Astrocyte (in vitro differentiated cells and primary cell): ENCODE measurements around the gene TTLL5. TPM values are rescaled to one million over a fixed set of nuclear protein-coding genes. Genes with fewer than 3 reads are reported as not detected.

ENCODE experiments used
- DNase-seq: peaks from one replicate; pipeline ENCODE4 v3.0.0-alpha.2; 2010; ENCODE audit warnings: low read depth
- FAIRE-seq: peaks from 2 replicates; lab custom pipeline; 2011; peaks lifted over from hg19 to GRCh38; lab: Jason Lieb, UNC
- H2AFZ ChIP-seq: 2 replicates; pipeline ENCODE4 v1.6.0; 2012; ENCODE audit warnings: low read depth, low read length, inconsistent platforms
- H3K27ac ChIP-seq: 2 replicates; pipeline ENCODE4 v1.5.1; 2011; ENCODE audit warnings: low read depth, low read length, inconsistent platforms
- H3K27me3 ChIP-seq: 2 replicates; pipeline ENCODE4 v1.6.0; 2011; ENCODE audit warnings: low read length, inconsistent platforms; ENCODE audit not compliant: insufficient read depth
- H3K36me3 ChIP-seq: 2 replicates; pipeline ENCODE4 v1.5.1; 2011; ENCODE audit warnings: low read length, inconsistent platforms; ENCODE audit not compliant: insufficient read depth
- H3K4me1 ChIP-seq: 2 replicates; pipeline ENCODE4 v1.5.1; 2011; ENCODE audit warnings: low read length, inconsistent platforms; ENCODE audit not compliant: insufficient read depth
- H3K4me2 ChIP-seq: 2 replicates; pipeline ENCODE4 v1.6.0; 2012; ENCODE audit warnings: low read length, inconsistent platforms
- H3K4me3 ChIP-seq: 2 replicates; pipeline ENCODE4 v1.5.1; 2011; ENCODE audit warnings: low read depth, mild to moderate bottlenecking, low read length, inconsistent platforms; ENCODE audit not compliant: insufficient read depth
- H3K79me2 ChIP-seq: 2 replicates; pipeline ENCODE4 v1.6.0; 2012; ENCODE audit warnings: mild to moderate bottlenecking, low read length, inconsistent platforms; ENCODE audit not compliant: insufficient read depth
- H3K9ac ChIP-seq: 2 replicates; pipeline ENCODE4 v1.6.0; 2012; ENCODE audit warnings: mild to moderate bottlenecking, low read length, inconsistent platforms
- H3K9me3 ChIP-seq: 2 replicates; pipeline ENCODE4 v1.5.1; 2012; ENCODE audit warnings: low read depth, mild to moderate bottlenecking, low read length, inconsistent platforms; ENCODE audit not compliant: insufficient read depth
- H4K20me1 ChIP-seq: 2 replicates; pipeline ENCODE4 v1.6.0; 2012; ENCODE audit warnings: low read length, inconsistent platforms; ENCODE audit not compliant: insufficient read depth
- H3K27ac Mint-ChIP-seq: one replicate; pipeline ENCODE4 v1.8.0; 2021; ENCODE audit warnings: mild to moderate bottlenecking, mixed read lengths; ENCODE audit not compliant: unreplicated experiment
- H3K27me3 Mint-ChIP-seq: one replicate; pipeline ENCODE4 v1.8.0; 2021; ENCODE audit warnings: low read depth, mixed read lengths; ENCODE audit not compliant: unreplicated experiment
- H3K36me3 Mint-ChIP-seq: one replicate; pipeline ENCODE4 v1.8.0; 2021; ENCODE audit warnings: low read depth, mixed read lengths; ENCODE audit not compliant: unreplicated experiment
- H3K4me1 Mint-ChIP-seq: one replicate; pipeline ENCODE4 v1.8.0; 2021; ENCODE audit warnings: low read depth, mixed read lengths; ENCODE audit not compliant: unreplicated experiment
- H3K4me3 Mint-ChIP-seq: one replicate; pipeline ENCODE4 v1.8.0; 2021; ENCODE audit warnings: mild to moderate bottlenecking, moderate library complexity, mixed read lengths; ENCODE audit not compliant: unreplicated experiment
- H3K9me3 Mint-ChIP-seq: one replicate; pipeline ENCODE4 v1.8.0; 2021; ENCODE audit warnings: mild to moderate bottlenecking, mixed read lengths; ENCODE audit not compliant: unreplicated experiment
- CTCF ChIP-seq: IDR thresholded peaks from 2 replicates; pipeline ENCODE4 v1.5.1; 2011; ENCODE audit warnings: low read depth, mild to moderate bottlenecking, inconsistent platforms, low read length, moderate library complexity; ENCODE audit not compliant: insufficient read depth
- EZH2 ChIP-seq: IDR thresholded peaks from 2 replicates; pipeline ENCODE4 v1.6.1; 2012; ENCODE audit warnings: mild to moderate bottlenecking, low read length, inconsistent platforms; ENCODE audit not compliant: insufficient read depth
- total RNA-seq: library from RNA; stranded (reverse); gene quantifications from 2 replicates; pipeline ENCODE4 v1.2.1, GENCODE V29; 2021

The TTLL5 gene
- total RNA-seq, 1 donor from 2014 or later: 24.0 TPM

- FAIRE-seq: no peak
- H3K9me3 Mint-ChIP-seq: no peaks in the 10 kb centered on the region
- Histone ChIP-seq H3K9me3 (no peaks in the 10 kb centered on the region), H2AFZ (no peak overlapping the region), H4K20me1 (no peaks in the 10 kb centered on the region), H3K4me1 (no peaks in the 10 kb centered on the region), H3K27me3 (no peaks in the 10 kb centered on the region), H3K4me3 (no peak overlapping the region), H3K79me2 (no peaks in the 10 kb centered on the region), H3K36me3 (peaks cover 3% of the 10 kb centered on the region), H3K9ac (no peak overlapping the region), H3K4me2 (no peak overlapping the region), H3K27ac (no peak overlapping the region)
- H3K27me3 Mint-ChIP-seq: no peaks in the 10 kb centered on the region
- peaks cover 1% of the 10 kb centered on the region for H3K36me3 Mint-ChIP-seq
- DNase-seq: no peak
- H3K4me1 Mint-ChIP-seq: peaks cover 10% of the 10 kb centered on the region
- no peak for TF ChIP-seq CTCF
- H3K27ac Mint-ChIP-seq: no peak overlapping the region
- H3K4me3 Mint-ChIP-seq: no peak overlapping the region
Measured at GRCh38 chr14:75906228-75906627, 245.2 kb downstream of the TTLL5 start.

- no peaks in the 10 kb centered on the region for H3K27me3 ChIP-seq
- Mint-ChIP-seq H3K27ac (no peak overlapping the region), H3K36me3 (peaks cover 1% of the 10 kb centered on the region), H3K27me3 (no peaks in the 10 kb centered on the region), H3K4me1 (peaks cover 13% of the 10 kb centered on the region), H3K4me3 (no peak overlapping the region), H3K9me3 (no peaks in the 10 kb centered on the region)
- no peak overlapping the region for H3K4me3 ChIP-seq
- H3K9ac ChIP-seq: no peak overlapping the region
- no peaks in the 10 kb centered on the region for H4K20me1 ChIP-seq
- H3K4me2 ChIP-seq: no peak overlapping the region
- TF ChIP-seq CTCF (peak; percentile 95), EZH2 (no peak)
- no peak overlapping the region for H3K27ac ChIP-seq
- H3K79me2 ChIP-seq: no peaks in the 10 kb centered on the region
- H3K9me3 ChIP-seq: no peaks in the 10 kb centered on the region
- H3K36me3 ChIP-seq: peaks cover 3% of the 10 kb centered on the region
- no peaks in the 10 kb centered on the region for H3K4me1 ChIP-seq
- FAIRE-seq (peak; percentile 58), DNase-seq (peak; percentile 29)
- no peak overlapping the region for H2AFZ ChIP-seq
Measured at GRCh38 chr14:75906680-75907280, 245.7 kb downstream of the TTLL5 start.

GRCh38 chr14:75907756-75908359 lies 246.8 kb downstream of the TTLL5 start:
- H3K9me3 ChIP-seq: no peaks in the 10 kb centered on the region
- no peaks in the 10 kb centered on the region for H3K79me2 ChIP-seq
- H3K4me1 Mint-ChIP-seq: peaks cover 19% of the 10 kb centered on the region
- DNase-seq (no peak), FAIRE-seq (no peak)
- H3K4me2 ChIP-seq: no peak overlapping the region
- H4K20me1 ChIP-seq: no peaks in the 10 kb centered on the region
- H3K36me3 ChIP-seq: no peaks in the 10 kb centered on the region
- no peaks in the 10 kb centered on the region for H3K27me3 Mint-ChIP-seq
- H3K9ac ChIP-seq: no peak overlapping the region
- no peaks in the 10 kb centered on the region for H3K9me3 Mint-ChIP-seq
- no peak overlapping the region for H3K27ac ChIP-seq
- H3K4me3 ChIP-seq: no peak overlapping the region
- peaks cover 1% of the 10 kb centered on the region for H3K36me3 Mint-ChIP-seq
- H3K4me1 ChIP-seq: no peaks in the 10 kb centered on the region
- no peaks in the 10 kb centered on the region for H3K27me3 ChIP-seq
- TF ChIP-seq EZH2 (no peak), CTCF (no peak)
- H3K4me3 Mint-ChIP-seq: no peak overlapping the region
- no peak overlapping the region for H3K27ac Mint-ChIP-seq
- no peak overlapping the region for H2AFZ ChIP-seq
